Fibroblast of upper back skin (primary cell): Measurements from ENCODE around the gene PREPL.
A peak's percentile ranks its signal among the peaks of the same experiment; 100 is the strongest.
"Not testable (repeated sequence)": the region's sequence is repeated elsewhere in the genome, so short reads cannot be mapped to it uniquely, and the experiment has no call there.

Experiments
- DNase-seq: peaks from one replicate; pipeline ENCODE4 v3.0.0-alpha.2; 2013

PREPL gene

DNA sequence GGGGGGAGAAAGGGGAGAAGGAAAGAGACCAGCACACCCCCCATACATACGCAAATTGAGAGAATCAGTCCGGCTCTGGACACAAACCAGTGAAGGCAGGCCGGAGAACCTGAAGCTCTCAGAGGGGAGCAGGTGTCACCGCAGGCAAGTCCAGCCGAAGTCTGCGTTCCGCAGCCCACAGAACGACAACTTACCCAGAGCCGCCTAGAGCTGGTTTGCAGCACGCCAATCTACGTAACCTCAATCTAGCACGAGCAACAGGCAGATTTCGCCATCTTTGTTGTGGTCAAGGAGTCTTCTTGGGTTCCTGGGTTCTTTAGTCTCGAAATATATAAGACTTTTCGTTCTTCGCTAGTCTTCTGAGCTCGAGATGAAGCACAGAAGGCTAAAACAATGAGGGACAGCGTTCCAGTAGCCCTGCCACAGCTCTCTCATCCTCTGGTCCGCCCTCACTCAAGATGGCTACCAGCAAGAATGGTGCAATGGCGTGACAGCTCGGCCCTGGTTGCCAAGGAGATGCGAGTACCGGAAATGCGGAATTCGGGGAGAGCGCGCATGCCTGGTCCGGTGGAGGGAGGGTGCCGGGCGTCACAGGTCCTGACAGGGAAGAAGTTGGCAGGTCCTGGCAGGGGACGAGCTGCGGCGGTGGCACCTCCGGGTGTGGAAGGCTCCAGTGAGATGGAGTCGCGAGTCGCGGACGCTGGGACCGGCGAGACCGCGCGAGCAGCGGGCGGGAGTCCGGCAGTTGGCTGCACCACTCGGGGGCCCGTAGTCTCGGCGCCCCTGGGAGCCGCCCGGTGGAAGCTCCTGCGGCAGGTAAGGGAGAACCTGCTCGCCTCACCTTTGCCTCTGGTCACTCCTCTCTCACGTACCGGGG, at the start of gene PREPL, which contains the start of gene CAMKMT:
Gene PREPL (minus strand): TSS at position 165 of the 877 bp plus-strand sequence. CDS start 15,152 bp downstream, outside the sequence.
Gene CAMKMT (plus strand): TSS at position 618 of the 877 bp plus-strand sequence.
- peak; percentile 97 for DNase-seq

DNA sequence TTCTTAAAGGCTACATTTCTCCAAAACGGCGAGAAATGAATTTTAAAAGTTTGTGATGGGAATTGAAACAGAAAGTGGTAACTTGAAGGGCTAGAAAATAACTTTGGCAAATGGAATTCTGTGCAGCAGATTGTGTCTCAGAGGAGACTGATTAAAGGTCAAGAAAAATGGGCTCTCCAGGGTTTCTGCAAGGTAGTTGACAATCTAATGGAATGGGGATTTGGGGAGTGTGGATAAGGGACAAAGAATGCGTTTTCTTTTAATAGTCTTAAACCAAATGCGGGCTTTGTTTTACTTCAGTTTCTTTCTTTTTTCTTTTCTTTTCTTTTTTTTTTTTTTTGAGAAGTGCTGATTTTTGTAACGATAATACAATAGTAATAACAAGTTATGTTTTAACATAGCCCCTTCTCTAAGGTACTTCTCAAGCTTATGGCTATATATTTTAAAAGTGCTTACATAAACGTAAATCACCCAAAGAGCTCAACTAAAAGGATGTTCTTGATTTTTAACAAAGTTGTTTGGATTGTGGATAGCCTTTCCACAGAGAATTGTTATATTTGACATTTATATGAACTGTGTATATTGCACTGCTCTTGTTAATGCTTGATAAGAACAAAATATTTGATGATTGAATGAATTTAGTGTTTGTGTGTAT, 37.1 kb upstream of the PREPL start:
- DNase-seq, result no peak

GRCh38 chr2:44397447-44398175, 36.3 kb upstream of the PREPL start:
- DNase-seq, result peak; percentile 15

DNA sequence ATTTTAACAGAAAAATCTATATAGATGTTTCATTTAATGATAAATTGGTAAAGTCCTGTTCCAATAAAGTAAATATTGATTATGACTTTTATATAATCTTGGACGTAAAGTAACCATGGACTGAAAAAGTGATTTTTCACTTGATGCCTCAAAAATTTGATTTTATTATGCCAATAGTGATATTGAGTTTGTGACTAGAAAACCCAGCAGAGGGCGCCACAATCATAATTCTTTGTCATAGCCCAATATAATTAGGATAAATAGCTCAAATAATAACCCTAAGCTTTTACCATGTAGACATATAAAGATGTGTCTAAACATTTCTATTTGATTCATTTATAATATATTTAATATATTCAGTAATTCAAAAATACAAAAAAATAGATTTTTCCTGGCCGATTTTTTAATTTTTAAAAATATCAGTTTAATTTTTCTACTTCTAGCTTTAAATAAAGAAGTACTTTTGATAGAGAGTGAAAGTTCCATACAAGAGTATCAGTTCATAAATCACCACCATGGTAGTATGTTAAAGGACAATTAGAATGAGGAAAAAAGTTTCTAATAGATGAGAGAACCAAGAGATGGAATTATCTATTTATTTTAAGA, 31.1 kb upstream of the PREPL start:
- DNase-seq, result peak; percentile 33

GRCh38 chr2:44389895-44390294, 28.6 kb upstream of the PREPL start:
- no peak for DNase-seq

GRCh38 chr2:44388877-44389276, 27.6 kb upstream of the PREPL start:
- no peak for DNase-seq

DNA sequence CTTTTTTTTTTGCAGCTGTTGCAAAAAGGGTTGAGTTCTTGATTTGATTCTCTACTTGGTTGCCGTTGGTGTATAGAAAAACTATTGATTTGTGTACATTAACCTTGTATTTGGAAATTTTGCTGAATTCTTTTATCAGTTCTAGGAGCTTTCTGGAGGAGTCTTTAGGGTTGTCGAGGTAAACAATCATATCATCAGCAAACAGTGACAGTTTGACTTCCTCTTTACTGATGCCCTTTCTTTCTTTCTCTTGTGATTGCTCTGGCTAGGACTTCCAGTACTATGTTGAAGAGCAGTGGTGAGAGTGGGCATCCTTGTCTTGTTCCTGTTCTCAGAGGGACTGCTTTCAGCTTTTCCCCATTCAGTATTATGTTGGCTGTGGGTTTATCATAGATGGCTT, 23.9 kb upstream of the PREPL start:
- DNase-seq, result not testable (repeated sequence)

- no peak for DNase-seq
Measured at GRCh38 chr2:44377486-44377885, 16.2 kb upstream of the PREPL start.

- no peak for DNase-seq
Measured at GRCh38 chr2:44372246-44372645, 11.0 kb upstream of the PREPL start.

GRCh38 chr2:44371445-44371844, 10.2 kb upstream of the PREPL start:
- no peak for DNase-seq

- no peak for DNase-seq
Measured at GRCh38 chr2:44369392-44369791, 8.1 kb upstream of the PREPL start.

DNA sequence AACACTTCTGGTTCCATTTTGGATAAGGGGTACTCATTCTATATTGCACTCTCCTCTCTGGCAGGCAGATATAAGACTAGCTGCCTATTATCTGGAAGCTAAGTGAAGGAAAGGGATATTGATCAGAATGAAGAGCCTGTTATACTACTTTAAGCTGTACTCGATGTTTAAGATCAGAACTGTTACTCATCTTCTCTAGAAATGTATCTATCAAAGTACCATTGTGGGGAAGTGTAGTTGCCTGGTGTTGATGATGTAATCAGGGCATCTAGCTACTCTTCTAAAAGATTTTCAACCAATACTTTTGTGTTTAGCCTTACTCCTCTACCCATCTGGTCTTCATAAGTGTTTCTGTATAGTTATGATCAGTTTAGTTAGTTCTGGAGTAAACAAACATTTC, 6.3 kb upstream of the PREPL start:
- no peak for DNase-seq

GRCh38 chr2:44364604-44365003, 3.3 kb upstream of the PREPL start:
- peak; percentile 7 for DNase-seq

DNA sequence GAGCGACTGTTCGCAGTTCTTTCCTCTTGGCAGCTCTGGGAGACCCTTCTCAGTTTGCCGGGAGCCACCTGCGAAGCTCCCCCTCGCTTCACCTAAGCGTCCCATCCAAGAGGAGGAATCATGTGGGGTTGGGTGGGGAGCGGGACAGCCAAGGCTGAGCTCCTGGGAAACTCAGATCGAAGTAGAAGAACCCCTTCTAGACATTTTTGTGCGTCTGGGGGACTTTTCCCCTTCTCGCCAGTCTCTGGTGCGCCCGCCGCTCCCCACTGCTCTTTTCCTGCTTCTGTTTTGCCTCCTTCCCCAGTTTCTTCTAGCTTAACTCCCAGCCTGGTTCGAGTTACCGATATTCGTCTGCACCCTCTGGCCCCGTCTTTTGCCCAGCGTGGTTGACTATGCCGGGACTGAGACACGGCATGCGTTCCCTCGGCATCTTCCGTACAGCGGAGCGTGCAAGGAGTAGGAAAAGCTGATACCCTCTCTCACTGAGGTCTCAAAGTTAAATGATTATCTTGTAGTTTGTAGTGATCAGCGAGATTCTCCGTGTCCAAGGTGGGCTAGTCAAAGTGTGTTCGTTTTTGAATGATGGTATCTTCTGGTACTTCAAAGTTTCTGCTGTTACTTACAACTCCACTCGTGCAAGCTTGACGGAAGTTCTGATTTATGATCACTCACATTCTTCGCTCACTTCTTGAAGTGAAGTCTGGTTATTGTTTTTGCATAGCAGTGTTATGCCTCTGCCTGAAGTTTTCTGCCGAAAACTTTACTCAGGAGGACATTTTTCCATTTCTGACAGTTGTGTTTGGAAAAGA, 1.1 kb upstream of the PREPL start:
- peak; percentile 41 for DNase-seq

DNA sequence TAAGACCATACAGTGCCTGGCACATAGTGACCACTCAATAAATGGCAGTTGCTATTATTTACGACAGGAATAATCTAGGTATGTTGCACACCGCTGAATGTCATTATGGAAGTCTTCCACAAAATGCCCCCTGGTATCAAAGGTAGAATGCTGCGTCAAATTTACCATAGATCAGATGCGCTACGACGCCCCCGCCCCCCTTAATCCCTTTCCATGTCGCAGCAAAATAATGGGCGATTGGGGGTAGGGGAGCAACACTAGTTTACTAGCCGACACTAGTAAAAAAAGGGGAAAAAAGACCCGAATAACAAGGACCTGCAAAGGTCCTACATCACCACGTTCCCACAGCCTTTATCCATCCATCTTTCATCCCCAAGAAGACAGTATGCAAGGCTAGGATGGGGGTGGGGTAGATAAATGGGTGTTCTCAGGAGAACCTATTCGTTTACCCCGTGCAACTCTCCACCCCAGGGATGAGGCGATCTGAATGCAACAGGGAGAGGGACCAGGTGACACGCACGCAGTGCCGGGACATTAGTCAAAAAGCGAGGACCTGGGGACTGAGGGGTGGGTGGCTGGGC, 455 bp downstream of the PREPL start:
- DNase-seq, result peak; percentile 24

DNA sequence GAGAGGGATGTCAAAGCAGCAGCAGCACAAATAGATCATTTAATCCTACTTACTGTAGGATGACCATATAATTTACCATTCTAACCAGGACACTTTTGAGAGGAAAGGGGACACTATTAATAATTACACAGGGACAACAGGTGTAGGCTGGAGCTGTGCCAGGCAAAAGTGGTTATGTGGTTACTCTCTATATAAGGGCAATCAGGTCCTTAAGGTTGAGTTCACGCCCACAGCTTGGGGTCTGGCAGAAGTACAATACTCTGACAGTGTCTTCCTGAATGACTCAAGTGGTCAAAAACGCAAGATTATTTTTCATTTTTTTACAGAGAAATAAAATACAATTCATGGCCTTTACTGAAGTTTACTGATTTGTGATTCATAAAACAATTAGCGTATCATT, 2.8 kb downstream of the PREPL start:
- DNase-seq, result peak; percentile 50

GRCh38 chr2:44354761-44355160, 6.5 kb downstream of the PREPL start:
- DNase-seq, result no peak

- no peak for DNase-seq
Measured at GRCh38 chr2:44352510-44352909, 8.8 kb downstream of the PREPL start.

DNA sequence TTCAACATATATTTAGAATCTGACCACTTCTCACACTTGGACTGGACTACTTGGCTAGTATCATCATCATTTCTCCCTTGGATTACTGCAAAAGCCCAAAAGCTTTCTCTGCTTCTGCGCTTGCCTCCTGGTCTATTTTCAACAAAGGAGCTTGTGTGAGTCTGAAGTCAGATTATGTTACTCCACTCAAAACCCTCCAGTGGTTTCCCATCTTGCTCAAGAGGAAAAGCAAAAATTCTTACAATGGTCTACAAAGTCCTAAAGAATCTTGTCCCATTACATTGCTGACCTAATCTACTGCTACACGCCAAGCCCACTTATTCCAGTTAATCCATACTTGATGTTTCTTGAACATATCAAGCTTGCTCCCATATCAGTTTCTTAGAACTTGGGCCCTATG, 9.6 kb downstream of the PREPL start:
- peak; percentile 4 for DNase-seq

- peak; percentile 28 for DNase-seq
Measured at GRCh38 chr2:44351088-44351487, 10.2 kb downstream of the PREPL start.

DNA sequence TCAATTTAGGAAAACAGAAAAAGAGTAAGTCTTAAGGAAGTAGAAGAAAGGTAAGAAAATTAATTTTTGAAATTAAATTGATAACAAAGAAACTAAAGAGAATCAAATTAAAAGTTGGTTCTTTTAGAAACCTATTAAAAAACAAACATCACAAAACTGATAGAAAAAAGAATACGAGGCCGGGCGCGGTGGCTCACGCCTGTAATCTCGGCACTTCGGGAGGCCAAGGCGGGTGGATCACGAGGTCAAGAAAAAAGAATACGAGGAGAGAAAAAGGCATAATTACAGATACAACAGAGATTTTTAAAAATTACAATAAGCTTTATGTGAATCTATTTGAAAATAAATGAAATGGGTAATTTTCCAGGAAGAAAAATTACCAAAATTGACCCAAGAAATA, 11.8 kb downstream of the PREPL start:
- no peak for DNase-seq

- DNase-seq, result peak; percentile 48
Measured at GRCh38 chr2:44348400-44348799, 12.9 kb downstream of the PREPL start.
